Fibroblast of mammary gland (primary cell): Measurements from ENCODE around the gene CASP2.

Experiments used
- DNase-seq: peaks from one replicate; pipeline ENCODE4 v3.0.0-alpha.2; 2010; ENCODE audit warnings: low read depth
- H3K4me3 ChIP-seq: 2 replicates; pipeline ENCODE4 v1.5.1; 2011; ENCODE audit warnings: low read depth, mild to moderate bottlenecking, low read length, moderate library complexity; ENCODE audit not compliant: control insufficient read depth
- TF ChIP-seq, protein P1 (sequence below): conservative IDR thresholded peaks from 2 replicates; pipeline ENCODE4 v1.5.1; 2011; ENCODE audit warnings: low read depth, low read length, inconsistent platforms; ENCODE audit not compliant: control insufficient read depth, insufficient read depth

CASP2 gene

DNA sequence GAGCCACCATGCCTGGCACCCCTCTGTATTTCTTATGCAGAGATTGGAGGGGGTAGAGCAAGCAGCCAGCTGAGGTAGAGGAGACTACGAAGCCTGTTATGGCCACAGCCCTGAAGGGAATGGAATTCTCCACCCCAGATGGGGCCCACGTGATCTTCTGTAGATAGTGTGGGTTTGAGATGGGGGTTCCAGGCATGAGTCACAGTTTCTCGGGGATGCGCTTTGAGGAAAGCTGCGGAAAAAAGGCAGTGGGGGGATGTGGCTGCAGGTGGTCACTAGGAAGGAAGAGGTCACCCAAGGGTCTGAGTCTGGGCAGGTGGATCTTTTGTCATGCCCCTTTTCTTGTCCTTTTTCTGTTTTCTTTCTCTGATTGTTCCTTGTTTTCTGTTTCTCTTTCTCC lies 62.9 kb downstream of the CASP2 start:
- DNase-seq, result no peak
- TF ChIP-seq, protein P1, sequence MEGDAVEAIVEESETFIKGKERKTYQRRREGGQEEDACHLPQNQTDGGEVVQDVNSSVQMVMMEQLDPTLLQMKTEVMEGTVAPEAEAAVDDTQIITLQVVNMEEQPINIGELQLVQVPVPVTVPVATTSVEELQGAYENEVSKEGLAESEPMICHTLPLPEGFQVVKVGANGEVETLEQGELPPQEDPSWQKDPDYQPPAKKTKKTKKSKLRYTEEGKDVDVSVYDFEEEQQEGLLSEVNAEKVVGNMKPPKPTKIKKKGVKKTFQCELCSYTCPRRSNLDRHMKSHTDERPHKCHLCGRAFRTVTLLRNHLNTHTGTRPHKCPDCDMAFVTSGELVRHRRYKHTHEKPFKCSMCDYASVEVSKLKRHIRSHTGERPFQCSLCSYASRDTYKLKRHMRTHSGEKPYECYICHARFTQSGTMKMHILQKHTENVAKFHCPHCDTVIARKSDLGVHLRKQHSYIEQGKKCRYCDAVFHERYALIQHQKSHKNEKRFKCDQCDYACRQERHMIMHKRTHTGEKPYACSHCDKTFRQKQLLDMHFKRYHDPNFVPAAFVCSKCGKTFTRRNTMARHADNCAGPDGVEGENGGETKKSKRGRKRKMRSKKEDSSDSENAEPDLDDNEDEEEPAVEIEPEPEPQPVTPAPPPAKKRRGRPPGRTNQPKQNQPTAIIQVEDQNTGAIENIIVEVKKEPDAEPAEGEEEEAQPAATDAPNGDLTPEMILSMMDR, result no peak
- no peak overlapping the region for H3K4me3 ChIP-seq

DNA sequence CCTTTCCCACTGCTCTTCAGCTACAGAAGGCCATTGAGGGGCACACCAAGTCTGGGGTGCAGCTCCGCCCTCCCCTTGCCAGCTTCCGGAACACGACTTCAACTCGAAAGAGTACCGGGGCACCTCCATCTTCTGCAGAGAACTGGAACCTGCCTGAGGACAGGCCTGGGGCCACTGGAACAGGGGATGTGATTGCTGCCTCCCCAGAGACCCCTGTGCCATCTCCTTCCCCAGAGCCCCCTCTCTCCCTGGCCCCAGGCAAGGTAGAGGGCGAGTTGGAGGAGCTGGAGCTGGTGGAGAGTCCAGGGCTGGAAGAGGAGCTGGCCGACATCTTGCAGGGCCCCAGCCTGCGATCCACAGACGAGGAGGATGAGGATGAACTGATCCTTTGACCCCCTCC lies 63.4 kb downstream of the CASP2 start:
- TF ChIP-seq, protein P1, result no peak
- DNase-seq, result no peak
- no peak overlapping the region for H3K4me3 ChIP-seq

DNA sequence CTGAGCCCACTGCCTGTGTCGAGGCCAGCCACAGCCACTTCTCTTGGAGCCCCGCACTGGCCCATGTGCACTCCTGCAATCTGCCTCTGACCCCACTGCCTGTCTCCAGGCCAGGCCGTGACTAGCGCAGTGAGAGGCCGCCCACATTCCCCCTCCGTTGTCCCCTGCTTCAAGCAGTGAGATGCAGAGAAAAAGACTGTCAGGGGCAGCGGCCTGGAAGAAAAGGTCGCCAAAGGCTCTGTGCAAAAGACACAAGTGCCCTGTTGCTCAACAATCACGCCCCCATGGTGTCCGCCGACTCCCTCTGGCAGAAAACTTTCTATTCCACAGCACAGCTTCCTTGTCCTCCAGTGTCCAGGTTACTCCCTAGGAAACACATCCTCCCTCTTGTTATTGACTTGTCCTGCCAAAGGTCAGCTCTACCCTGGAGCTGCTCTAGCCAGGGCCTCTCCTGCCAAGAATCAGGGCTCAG lies 64.4 kb downstream of the CASP2 start:
- TF ChIP-seq, protein P1, result no peak
- no peak for DNase-seq

DNA sequence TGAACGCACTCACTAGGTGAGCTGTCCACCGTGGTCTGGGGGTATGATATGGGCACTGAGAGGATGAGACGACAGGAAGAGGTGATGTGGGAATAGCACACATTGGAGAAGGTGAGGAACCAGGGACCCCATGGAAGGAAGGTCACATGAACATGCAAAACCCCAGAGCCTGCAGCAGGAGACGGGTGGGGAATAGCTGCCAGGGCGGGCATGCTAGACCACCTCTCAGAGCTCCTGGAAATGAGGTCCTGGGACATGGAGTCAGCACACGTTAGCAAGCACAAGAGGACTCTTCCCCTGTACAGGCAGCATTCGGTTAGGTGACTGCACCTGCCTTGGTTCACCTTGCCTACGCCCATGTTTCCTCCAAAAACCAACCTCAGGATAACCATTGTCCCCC lies 66.2 kb downstream of the CASP2 start:
- DNase-seq, result no peak
- no peak overlapping the region for H3K4me3 ChIP-seq
- TF ChIP-seq, protein P1, result no peak

More for the DNA sequence above, 64.4 kb downstream of the CASP2 start:
- H3K4me3 ChIP-seq, result no peak overlapping the region

DNA sequence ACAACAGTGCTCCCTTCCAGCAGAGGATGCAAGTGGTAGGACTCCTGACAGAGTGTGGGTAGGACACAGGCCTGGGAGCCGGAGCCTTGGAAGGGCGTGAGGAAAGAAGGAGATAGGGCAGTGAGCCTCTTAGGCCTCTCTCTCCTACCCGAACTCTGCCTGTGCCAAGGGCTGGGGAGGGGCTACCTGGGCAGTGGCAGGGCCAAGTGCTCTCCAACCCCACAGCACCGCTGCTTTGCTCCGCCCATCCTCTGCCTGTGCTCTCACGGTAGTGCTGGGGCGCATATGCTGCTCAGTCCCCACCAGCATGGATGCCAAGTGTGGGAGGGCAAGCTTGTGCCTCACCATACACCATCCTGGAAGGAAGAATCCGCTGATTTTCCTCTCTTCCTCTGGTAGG lies 66.8 kb downstream of the CASP2 start:
- DNase-seq, result no peak
- H3K4me3 ChIP-seq, result no peak overlapping the region
- TF ChIP-seq, protein P1, result no peak

DNA sequence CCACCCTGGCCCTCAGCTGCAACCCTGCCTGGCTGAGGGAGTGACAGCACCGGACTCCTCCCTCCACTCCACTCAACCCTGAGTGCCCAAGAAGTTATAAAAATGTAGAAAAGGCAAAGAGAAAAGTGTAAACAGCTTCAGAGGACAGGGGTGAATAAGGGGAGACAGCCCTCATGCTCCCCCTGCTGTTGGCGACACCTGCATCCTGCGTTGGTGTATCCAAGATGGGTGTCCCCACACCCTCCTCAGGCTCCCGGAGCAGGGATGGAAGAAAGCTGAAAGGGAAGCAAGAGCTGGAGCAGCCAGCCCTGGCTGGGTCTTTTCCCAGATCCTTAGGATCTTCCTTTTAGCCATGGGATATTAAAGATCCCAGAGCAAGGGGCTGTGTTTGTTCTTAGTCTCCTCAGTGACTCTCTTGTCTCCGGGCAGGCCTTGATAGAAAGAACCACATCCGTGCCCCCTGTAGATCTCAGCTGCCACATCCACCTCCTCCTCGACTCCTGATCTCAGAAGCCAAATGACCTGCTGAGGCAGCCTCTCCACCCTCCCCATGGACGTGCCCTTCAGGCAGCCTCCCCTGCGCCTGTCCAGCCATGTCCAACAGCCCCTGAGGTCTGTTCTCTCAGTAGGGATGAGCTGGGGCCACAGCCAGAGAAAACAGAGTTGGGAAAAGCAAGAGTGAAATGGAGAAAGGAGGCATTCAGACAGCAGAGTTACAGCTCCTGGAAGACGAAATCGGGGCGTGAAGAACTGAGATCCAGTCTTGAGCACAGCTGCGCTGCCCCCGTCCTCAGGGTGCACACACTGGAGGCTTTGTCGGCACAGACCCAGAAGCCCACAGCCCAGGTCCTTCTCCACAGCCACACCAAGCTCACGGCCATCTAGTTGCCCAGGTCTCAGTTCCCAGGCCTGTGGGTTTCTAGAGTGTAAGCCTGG lies 67.6 kb downstream of the CASP2 start:
- no peak overlapping the region for H3K4me3 ChIP-seq
- TF ChIP-seq, protein P1, result no peak
- DNase-seq, result no peak
